Esophagus muscularis mucosa (tissue), 4 donors: ENCODE results near the gene MYBBP1A.

Experiments used
- CTCF ChIP-seq, 3 experiments: fragments of 200-600 bp in 2 of 3; fragments of 450-650 bp in 1 of 3; sonication (generic) in 2 of 3; IDR thresholded peaks; one replicate each; pipeline ENCODE4 v1.5.1; 2017 to 2019; ENCODE audit warnings: antibody characterized with exemption in 3 of 3, mild to moderate bottlenecking in 2 of 3, moderate library complexity in 1 of 3
- EP300 ChIP-seq: sonication (generic); formaldehyde crosslinking; IDR thresholded peaks from one replicate; pipeline ENCODE4 v1.6.1; 2017; ENCODE audit warnings: antibody characterized with exemption
- POLR2AphosphoS5 ChIP-seq, 2 donors: sonication (generic); formaldehyde crosslinking; IDR thresholded peaks; one replicate each; pipeline ENCODE4 v1.6.1; 2017; ENCODE audit warnings: antibody characterized with exemption in 2 of 2

- TF ChIP-seq CTCF (IDR thresholded peaks at IDR 0.05) = no peak
- TF ChIP-seq EP300 = no peak
- TF ChIP-seq POLR2AphosphoS5 (IDR thresholded peaks at IDR 0.05) = no peak
These were observed 29.3 kb downstream of the MYBBP1A start for GRCh38 chr17:4525691-4526397.
